ENCODE data around the gene MTPN.
A peak's percentile ranks its signal among the peaks of the same experiment; 100 is the strongest.

Gene MTPN

GRCh38 chr7:135981958-135982646 lies 4.9 kb upstream of the MTPN start:
- DNase-seq (ENCODE audit: low read depth in 3 of 3): no peak

- DNase-seq (ENCODE audit: low read depth in 3 of 3): peak in 2 of 3 donors; percentile 17 to 22
Measured at GRCh38 chr7:135980665-135981180, 3.6 kb upstream of the MTPN start.

- no peak for DNase-seq (ENCODE audit: low read depth in 3 of 3)
Measured at GRCh38 chr7:135980012-135980551, 2.9 kb upstream of the MTPN start.

GRCh38 chr7:135979471-135980011 lies 2.4 kb upstream of the MTPN start:
- no peak for DNase-seq (ENCODE audit: low read depth in 3 of 3)

- DNase-seq (ENCODE audit: low read depth in 3 of 3): no peak
Measured at GRCh38 chr7:135978624-135979023, 1.5 kb upstream of the MTPN start.

- no peak for DNase-seq (ENCODE audit: low read depth in 3 of 3)
Measured at GRCh38 chr7:135977742-135978066, 545 bp upstream of the MTPN start.

GRCh38 chr7:135976312-135977006 lies 700 bp downstream of the MTPN start:
- DNase-seq (ENCODE audit: low read depth in 3 of 3): peak in 2 of 3 donors; percentile 1 to 12

GRCh38 chr7:135975166-135975565 lies 2.0 kb downstream of the MTPN start:
- DNase-seq (ENCODE audit: low read depth in 3 of 3): no peak

GRCh38 chr7:135974667-135975066 lies 2.5 kb downstream of the MTPN start:
- DNase-seq (ENCODE audit: low read depth in 3 of 3): no peak

- no peak for DNase-seq (ENCODE audit: low read depth in 3 of 3)
Measured at GRCh38 chr7:135971366-135971725, 5.8 kb downstream of the MTPN start.

- no peak for DNase-seq (ENCODE audit: low read depth in 3 of 3)
Measured at GRCh38 chr7:135970682-135971365, 6.3 kb downstream of the MTPN start.

GRCh38 chr7:135970045-135970444 lies 7.1 kb downstream of the MTPN start:
- no peak for DNase-seq (ENCODE audit: low read depth in 3 of 3)

- DNase-seq (ENCODE audit: low read depth in 3 of 3): no peak
Measured at GRCh38 chr7:135966341-135967043, 10.7 kb downstream of the MTPN start.

- DNase-seq (ENCODE audit: low read depth in 3 of 3): no peak
Measured at GRCh38 chr7:135965602-135966001, 11.6 kb downstream of the MTPN start.

- no peak for DNase-seq (ENCODE audit: low read depth in 3 of 3)
Measured at GRCh38 chr7:135964791-135965190, 12.4 kb downstream of the MTPN start.

GRCh38 chr7:135964274-135964673 lies 12.9 kb downstream of the MTPN start:
- no peak for DNase-seq (ENCODE audit: low read depth in 3 of 3)

- DNase-seq (ENCODE audit: low read depth in 3 of 3): no peak
Measured at GRCh38 chr7:135962802-135963201, 14.4 kb downstream of the MTPN start.

- no peak for DNase-seq (ENCODE audit: low read depth in 3 of 3)
Measured at GRCh38 chr7:135960709-135961451, 16.3 kb downstream of the MTPN start.

- DNase-seq (ENCODE audit: low read depth in 3 of 3): no peak
Measured at GRCh38 chr7:135959646-135960363, 17.4 kb downstream of the MTPN start.

GRCh38 chr7:135958173-135958572 lies 19.0 kb downstream of the MTPN start:
- DNase-seq (ENCODE audit: low read depth in 3 of 3): no peak

All from stimulated activated CD4-positive, alpha-beta T cell treated with anti-CD3 and anti-CD28 coated beads, TNF-alpha, amount 100 ng/mL, for 48 hours (primary cell).